Measurements from ENCODE around the gene PNPLA2.

Gene PNPLA2

DNA sequence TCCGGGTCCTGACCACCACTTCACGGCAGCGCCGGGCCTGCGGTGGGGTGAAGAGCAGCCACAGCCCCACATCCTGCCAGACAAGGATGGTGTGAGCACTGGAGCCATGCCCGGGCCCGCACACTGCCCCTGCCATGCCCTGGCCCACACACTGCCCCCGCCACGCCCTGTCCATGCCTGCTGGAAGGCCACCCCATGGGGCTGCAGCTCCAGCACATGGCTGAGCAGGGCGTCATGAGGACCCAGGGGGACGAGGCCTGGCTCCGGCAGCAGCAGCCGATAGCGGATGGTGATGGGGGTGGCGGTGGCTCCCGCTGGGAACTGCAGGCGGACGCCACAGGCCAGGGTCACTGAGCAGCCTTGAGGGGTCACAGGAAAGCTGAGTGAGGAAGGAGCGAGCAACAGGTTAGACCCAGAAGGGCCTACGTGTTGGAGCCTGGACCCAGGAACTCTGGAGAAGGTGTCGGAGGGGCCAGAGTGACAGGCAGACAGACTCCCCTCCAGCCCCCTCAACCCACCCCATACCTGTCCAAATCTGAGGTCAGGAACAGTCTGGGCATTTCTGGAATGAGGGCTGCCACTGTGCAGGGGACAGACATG, 16.6 kb upstream of the PNPLA2 start:
- Mint-ChIP-seq H3K9me3 (no peaks in the 10 kb centered on the region), H3K4me1 (ENCODE audit: low read depth) (peaks cover 12% of the 10 kb centered on the region), H3K27me3 (no peaks in the 10 kb centered on the region), H3K4me3 (no peak overlapping the region), H3K27ac (no peak overlapping the region), H3K36me3 (ENCODE audit: low read depth) (no peaks in the 10 kb centered on the region)

GRCh38 chr11:802693-803466, 15.8 kb upstream of the PNPLA2 start:
- no peak overlapping the region for H3K27ac Mint-ChIP-seq
- peaks cover 15% of the 10 kb centered on the region for H3K4me1 Mint-ChIP-seq (ENCODE audit: low read depth)
- H3K36me3 Mint-ChIP-seq (ENCODE audit: low read depth) = no peaks in the 10 kb centered on the region
- H3K27me3 Mint-ChIP-seq = no peaks in the 10 kb centered on the region
- H3K9me3 Mint-ChIP-seq = no peaks in the 10 kb centered on the region
- no peak overlapping the region for H3K4me3 Mint-ChIP-seq

- H3K36me3 Mint-ChIP-seq (ENCODE audit: low read depth) = no peaks in the 10 kb centered on the region
- no peaks in the 10 kb centered on the region for H3K27me3 Mint-ChIP-seq
- peaks cover 19% of the 10 kb centered on the region for H3K4me1 Mint-ChIP-seq (ENCODE audit: low read depth)
- H3K9me3 Mint-ChIP-seq = no peaks in the 10 kb centered on the region
- no peak overlapping the region for H3K4me3 Mint-ChIP-seq
- H3K27ac Mint-ChIP-seq = no peak overlapping the region
These were observed 15.3 kb upstream of the PNPLA2 start for GRCh38 chr11:803467-803742.

DNA sequence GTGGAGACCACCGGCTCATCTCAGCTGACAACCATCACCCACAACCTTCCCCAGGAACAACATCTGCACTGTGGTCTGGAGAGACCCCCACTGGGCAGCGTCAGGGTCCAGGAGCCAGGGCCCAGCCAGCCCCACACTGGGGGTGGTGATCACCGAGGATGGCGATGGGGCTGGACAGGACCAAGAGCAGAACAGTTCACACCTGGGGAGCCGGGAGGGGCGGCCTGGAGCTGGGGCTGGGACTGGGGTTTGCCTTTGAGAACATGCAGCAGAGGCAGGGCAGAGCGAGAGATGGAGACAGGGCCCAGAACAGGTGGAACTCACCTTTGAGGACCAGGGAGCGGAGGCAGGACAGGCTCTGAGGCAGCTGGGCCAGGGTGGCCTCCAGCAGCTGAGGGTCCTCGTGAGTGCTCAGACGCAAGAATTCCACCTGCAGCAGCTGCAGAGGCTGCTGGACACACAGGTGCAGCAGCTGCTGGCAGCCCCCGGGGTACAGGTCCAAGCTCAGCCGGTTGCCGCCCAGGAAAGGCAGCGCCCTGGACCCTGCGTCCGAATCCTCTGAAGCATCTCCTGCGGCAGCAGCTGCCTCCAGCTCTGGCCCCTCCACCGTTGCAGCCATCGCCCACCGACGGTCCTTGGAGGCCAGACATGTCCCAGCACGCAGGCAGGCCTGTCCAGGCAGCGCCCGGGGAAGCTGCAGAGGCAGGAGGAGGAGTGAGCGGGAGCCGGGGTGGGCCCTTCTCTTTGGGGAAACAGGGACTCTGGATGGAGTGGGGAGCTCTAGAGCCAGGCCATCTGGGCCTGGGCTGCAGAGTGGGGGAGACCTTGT, 14.7 kb upstream of the PNPLA2 start:
- no peaks in the 10 kb centered on the region for H3K9me3 Mint-ChIP-seq
- H3K27me3 Mint-ChIP-seq = no peaks in the 10 kb centered on the region
- H3K27ac Mint-ChIP-seq = peak overlapping the region; percentile 63

DNA sequence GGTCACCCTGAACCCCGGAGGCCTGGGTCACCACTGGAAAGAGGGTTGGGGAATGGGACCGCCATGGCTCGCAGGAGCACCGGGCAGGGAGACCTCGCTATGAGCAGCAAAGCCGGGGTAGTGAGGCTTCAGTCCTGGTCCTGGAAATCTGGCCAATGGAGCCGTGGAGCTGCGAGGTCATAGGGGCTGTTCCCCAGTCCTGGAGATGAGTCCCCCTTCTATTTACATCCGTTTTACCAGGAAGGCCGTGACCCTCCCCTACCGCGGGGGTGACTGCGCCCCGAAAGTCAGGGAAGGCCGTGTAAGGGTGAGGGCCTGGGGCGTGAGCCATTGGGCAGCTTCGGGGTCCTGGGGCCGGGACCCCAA, 14.1 kb upstream of the PNPLA2 start:
- no peaks in the 10 kb centered on the region for H3K27me3 Mint-ChIP-seq
- peak overlapping the region; percentile 63 for H3K27ac Mint-ChIP-seq
- H3K36me3 Mint-ChIP-seq (ENCODE audit: low read depth) = no peaks in the 10 kb centered on the region
- H3K4me3 Mint-ChIP-seq = peak overlapping the region; percentile 80
- peaks cover 26% of the 10 kb centered on the region for H3K4me1 Mint-ChIP-seq (ENCODE audit: low read depth)
- no peaks in the 10 kb centered on the region for H3K9me3 Mint-ChIP-seq

More for the DNA sequence above, 14.7 kb upstream of the PNPLA2 start:
- H3K4me3 Mint-ChIP-seq = peak overlapping the region; percentile 80
- H3K36me3 Mint-ChIP-seq (ENCODE audit: low read depth) = no peaks in the 10 kb centered on the region
- peaks cover 25% of the 10 kb centered on the region for H3K4me1 Mint-ChIP-seq (ENCODE audit: low read depth)

- H3K27ac Mint-ChIP-seq = peak overlapping the region; percentile 97
- peaks cover 37% of the 10 kb centered on the region for H3K4me1 Mint-ChIP-seq (ENCODE audit: low read depth)
- H3K27me3 Mint-ChIP-seq = no peaks in the 10 kb centered on the region
- H3K9me3 Mint-ChIP-seq = no peaks in the 10 kb centered on the region
- peaks cover 34% of the 10 kb centered on the region for H3K36me3 Mint-ChIP-seq (ENCODE audit: low read depth)
- peak overlapping the region; percentile 96 for H3K4me3 Mint-ChIP-seq
These were observed 10.1 kb upstream of the PNPLA2 start for GRCh38 chr11:808427-809286.

DNA sequence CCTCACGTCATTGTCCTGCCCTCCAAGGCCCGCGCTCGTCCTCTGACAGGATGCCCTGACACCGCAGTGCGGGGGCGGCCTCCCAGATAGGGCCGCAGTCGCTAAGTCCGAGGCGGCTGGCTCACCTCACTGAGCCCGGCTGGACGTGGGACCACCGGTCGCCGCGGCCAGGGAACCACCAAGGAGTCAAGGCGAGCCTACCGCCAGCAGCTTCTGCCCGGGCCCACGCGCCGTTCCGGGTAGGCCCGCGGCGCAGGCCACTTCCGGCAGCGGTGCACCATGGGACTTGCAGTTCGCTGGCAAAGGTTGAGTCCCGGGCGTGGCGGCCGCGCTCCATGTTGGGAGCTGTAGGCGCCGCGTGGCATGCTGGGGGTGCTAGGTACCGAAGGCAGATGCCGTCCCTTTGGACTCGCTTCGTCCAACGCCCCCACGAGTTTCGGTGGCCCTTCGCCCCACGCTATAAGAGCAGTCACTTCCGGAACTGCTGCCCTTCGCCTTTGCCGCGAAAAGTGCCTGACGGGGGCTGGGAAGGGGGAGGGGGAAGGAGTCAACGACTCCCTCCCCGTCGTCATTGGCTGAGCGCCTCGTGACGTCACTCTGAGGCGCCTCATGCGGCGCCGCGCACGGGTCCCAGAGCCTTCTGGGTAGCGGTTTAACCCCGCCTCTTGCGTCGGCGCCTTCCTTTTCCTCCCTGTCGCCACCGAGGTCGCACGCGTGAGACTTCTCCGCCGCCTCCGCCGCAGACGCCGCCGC, 9.3 kb upstream of the PNPLA2 start, which contains the start of gene RPLP2:
Gene RPLP2 (plus strand): TSS at position 681 of the 753 bp plus-strand sequence. CDS start 268 bp downstream, outside the sequence.
- Mint-ChIP-seq H3K36me3 (ENCODE audit: low read depth) (peaks cover 37% of the 10 kb centered on the region), H3K27me3 (no peaks in the 10 kb centered on the region), H3K27ac (peak within 1 kb of the TSS; percentile 97), H3K4me3 (peak within 1 kb of the TSS; percentile 96), H3K4me1 (ENCODE audit: low read depth) (peaks cover 31% of the 10 kb centered on the region), H3K9me3 (no peaks in the 10 kb centered on the region)

GRCh38 chr11:810040-810567, 8.6 kb upstream of the PNPLA2 start:
- Mint-ChIP-seq H3K4me1 (ENCODE audit: low read depth) (peaks cover 30% of the 10 kb centered on the region), H3K36me3 (ENCODE audit: low read depth) (peaks cover 37% of the 10 kb centered on the region), H3K27me3 (no peaks in the 10 kb centered on the region), H3K27ac (peak overlapping the region; percentile 97), H3K4me3 (peak overlapping the region; percentile 96), H3K9me3 (no peaks in the 10 kb centered on the region)

DNA sequence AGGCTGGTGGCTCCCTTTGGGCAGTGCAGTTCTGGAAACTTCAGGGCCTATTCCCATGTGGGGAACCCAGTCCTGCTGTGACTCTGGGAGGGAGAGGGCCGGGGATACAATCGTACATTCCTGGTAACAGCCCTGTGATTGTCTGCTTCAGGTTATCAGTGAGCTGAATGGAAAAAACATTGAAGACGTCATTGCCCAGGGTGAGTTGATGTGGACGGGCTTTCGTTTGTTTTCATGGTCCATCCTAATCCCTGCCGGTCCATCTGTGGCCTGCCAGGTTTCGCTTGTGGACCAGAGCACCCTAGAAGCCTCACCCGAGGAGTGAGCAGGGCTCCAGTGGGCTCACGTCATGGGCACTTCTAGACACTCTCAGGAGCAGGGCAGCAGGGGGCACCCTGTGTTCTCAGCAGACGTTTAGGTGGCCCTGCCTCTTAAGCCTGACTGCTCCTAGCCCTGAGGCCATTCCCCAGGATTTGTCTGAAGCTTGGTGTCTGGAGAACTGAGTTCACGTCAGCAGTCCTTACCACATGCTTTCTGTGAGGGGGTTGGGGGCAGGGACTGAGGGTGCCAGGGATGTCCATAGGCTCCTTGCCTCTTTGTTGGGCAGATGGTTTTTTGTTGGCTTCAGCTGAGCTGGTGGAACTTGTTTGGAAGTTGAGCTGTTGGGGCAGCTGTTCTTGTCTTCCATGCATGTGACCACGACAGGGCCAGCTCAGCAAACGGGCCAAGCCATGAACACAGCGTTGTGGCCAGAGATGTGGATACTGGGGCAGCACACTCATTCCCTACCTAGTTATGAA, 7.1 kb upstream of the PNPLA2 start:
- Mint-ChIP-seq H3K27me3 (no peaks in the 10 kb centered on the region), H3K9me3 (no peaks in the 10 kb centered on the region), H3K27ac (peak overlapping the region; percentile 95), H3K4me1 (ENCODE audit: low read depth) (peaks cover 30% of the 10 kb centered on the region), H3K4me3 (peak overlapping the region; percentile 96), H3K36me3 (ENCODE audit: low read depth) (peaks cover 37% of the 10 kb centered on the region)

- Mint-ChIP-seq H3K27ac (peak overlapping the region; percentile 95), H3K4me1 (ENCODE audit: low read depth) (peaks cover 30% of the 10 kb centered on the region), H3K4me3 (peak overlapping the region; percentile 96), H3K27me3 (no peaks in the 10 kb centered on the region), H3K9me3 (no peaks in the 10 kb centered on the region), H3K36me3 (ENCODE audit: low read depth) (peaks cover 37% of the 10 kb centered on the region)
These were observed 6.3 kb upstream of the PNPLA2 start for GRCh38 chr11:812390-812789.

DNA sequence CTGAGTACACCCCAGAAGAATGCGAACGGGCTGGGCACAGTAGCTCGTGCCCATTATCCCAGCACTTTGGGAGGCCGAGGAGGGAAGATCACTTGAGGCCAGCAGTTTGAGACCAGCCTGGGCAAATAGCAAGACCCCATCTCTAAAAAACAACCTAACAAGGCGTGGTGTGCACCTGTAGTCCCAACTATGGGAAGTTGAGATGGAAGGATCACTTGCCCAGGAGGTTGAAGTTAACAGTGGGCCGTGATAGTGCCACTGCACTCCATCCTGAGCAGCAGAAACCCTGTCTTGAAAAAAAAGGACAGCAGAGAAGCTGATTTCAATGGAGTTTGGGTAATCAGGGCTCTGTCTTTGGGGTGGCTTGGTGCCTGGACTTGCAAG, 5.7 kb upstream of the PNPLA2 start:
- Mint-ChIP-seq H3K36me3 (ENCODE audit: low read depth) (peaks cover 37% of the 10 kb centered on the region), H3K27me3 (no peaks in the 10 kb centered on the region), H3K4me1 (ENCODE audit: low read depth) (peaks cover 25% of the 10 kb centered on the region), H3K27ac (peak overlapping the region; percentile 95), H3K4me3 (peak overlapping the region; percentile 96), H3K9me3 (no peaks in the 10 kb centered on the region)

- no peaks in the 10 kb centered on the region for H3K27me3 Mint-ChIP-seq
- H3K4me3 Mint-ChIP-seq = peak overlapping the region; percentile 20
- peak overlapping the region; percentile 67 for H3K27ac Mint-ChIP-seq
- no peaks in the 10 kb centered on the region for H3K9me3 Mint-ChIP-seq
- peaks cover 37% of the 10 kb centered on the region for H3K36me3 Mint-ChIP-seq (ENCODE audit: low read depth)
- H3K4me1 Mint-ChIP-seq (ENCODE audit: low read depth) = peaks cover 23% of the 10 kb centered on the region
These were observed 5.1 kb upstream of the PNPLA2 start for GRCh38 chr11:813456-814096.
